Ovary (tissue), 3 donors: ENCODE results near the gene DPAGT1.

Source experiments
- CTCF ChIP-seq, 3 donors: fragments of 450-650 bp in 2 of 3; fragments of 200-600 bp in 1 of 3; IDR thresholded peaks; one replicate each; pipeline versions ENCODE4 v1.5.1 to v1.8.0; 2016 to 2022; ENCODE audit warnings: antibody characterized with exemption in 3 of 3, mild to moderate bottlenecking in 1 of 3
- EP300 ChIP-seq: sonication (generic); formaldehyde crosslinking; IDR thresholded peaks from one replicate; pipeline ENCODE4 v1.6.1; 2017; ENCODE audit warnings: antibody characterized with exemption
- POLR2A ChIP-seq: fragments of 450-650 bp; IDR thresholded peaks from one replicate; pipeline ENCODE4 v1.6.1; 2017; ENCODE audit warnings: antibody characterized with exemption, mild to moderate bottlenecking, moderate library complexity
- donor health status: DM: no; HTN: no; CAD: no.

DNA sequence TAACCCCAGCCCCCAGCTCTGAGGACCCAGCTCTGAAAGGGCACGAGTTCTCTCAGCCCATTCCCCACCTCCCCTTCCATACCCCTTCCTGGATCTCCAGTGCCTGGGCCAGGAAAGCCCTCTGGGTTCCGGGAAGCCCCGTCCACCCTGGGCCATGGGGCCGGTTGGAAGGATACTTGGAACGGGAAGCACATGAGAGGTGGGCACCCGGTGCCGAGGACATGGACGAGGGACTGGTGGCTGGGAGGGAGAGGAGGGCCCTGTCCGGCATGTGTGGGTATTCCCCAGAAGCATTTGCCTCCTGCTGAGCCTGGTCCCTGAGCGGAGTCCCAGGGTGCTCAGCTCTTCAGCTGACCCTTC, 14.6 kb upstream of the DPAGT1 start:
- TF ChIP-seq CTCF (IDR thresholded peaks at IDR 0.05) (no peak), EP300 (no peak), POLR2A (no peak)
